ENCODE results near the gene DSG3.

- TF ChIP-seq CTCF (IDR thresholded peaks at IDR 0.05) (no peak), POLR2A (IDR thresholded peaks at IDR 0.05) (no peak)
Observed at GRCh38 chr18:31426871-31427406, 20.6 kb upstream of the DSG3 start.

Measured in transverse colon (tissue), 3 donors.